ENCODE results near the gene FBL.

FBL gene

GRCh38 chr19:39792999-39793546, 53.1 kb downstream of the FBL start:
- peaks cover 9% of the 10 kb centered on the region for H3K27me3 ChIP-seq (ENCODE audit: insufficient read depth, low read depth, severe bottlenecking)
- H3K27ac ChIP-seq = no peak overlapping the region
- DNase-seq = peak; percentile 75
- H3K4me3 ChIP-seq (ENCODE audit: low read depth, low read length) = peak overlapping the region; percentile 25; the same call in 1 of the 2 replicates
- H3K36me3 ChIP-seq = no peaks in the 10 kb centered on the region
- TF ChIP-seq, protein P1, sequence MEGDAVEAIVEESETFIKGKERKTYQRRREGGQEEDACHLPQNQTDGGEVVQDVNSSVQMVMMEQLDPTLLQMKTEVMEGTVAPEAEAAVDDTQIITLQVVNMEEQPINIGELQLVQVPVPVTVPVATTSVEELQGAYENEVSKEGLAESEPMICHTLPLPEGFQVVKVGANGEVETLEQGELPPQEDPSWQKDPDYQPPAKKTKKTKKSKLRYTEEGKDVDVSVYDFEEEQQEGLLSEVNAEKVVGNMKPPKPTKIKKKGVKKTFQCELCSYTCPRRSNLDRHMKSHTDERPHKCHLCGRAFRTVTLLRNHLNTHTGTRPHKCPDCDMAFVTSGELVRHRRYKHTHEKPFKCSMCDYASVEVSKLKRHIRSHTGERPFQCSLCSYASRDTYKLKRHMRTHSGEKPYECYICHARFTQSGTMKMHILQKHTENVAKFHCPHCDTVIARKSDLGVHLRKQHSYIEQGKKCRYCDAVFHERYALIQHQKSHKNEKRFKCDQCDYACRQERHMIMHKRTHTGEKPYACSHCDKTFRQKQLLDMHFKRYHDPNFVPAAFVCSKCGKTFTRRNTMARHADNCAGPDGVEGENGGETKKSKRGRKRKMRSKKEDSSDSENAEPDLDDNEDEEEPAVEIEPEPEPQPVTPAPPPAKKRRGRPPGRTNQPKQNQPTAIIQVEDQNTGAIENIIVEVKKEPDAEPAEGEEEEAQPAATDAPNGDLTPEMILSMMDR (IDR thresholded peaks at IDR 0.05; ENCODE audit: low read depth, low read length) = peak; percentile 90
- H3K9me3 ChIP-seq (ENCODE audit: severe bottlenecking) = peaks cover 9% of the 10 kb centered on the region

GRCh38 chr19:39788244-39788643, 57.9 kb downstream of the FBL start:
- H3K4me3 ChIP-seq (ENCODE audit: low read depth, low read length) = no peak overlapping the region
- H3K9me3 ChIP-seq (ENCODE audit: severe bottlenecking) = peaks cover 18% of the 10 kb centered on the region
- no peaks in the 10 kb centered on the region for H3K36me3 ChIP-seq
- peaks cover 26% of the 10 kb centered on the region for H3K27me3 ChIP-seq (ENCODE audit: insufficient read depth, low read depth, severe bottlenecking)
- no peak overlapping the region for H3K27ac ChIP-seq
- DNase-seq = no peak
- TF ChIP-seq, protein P1 (IDR thresholded peaks at IDR 0.05; ENCODE audit: low read depth, low read length) = no peak
